CD14-positive monocyte (primary cell): Measurements from ENCODE around the gene PDE9A. TPM values are rescaled to one million over a fixed set of nuclear protein-coding genes. Genes with fewer than 3 reads are reported as not detected.

Source experiments
- DNase-seq, 3 donors: peaks; one replicate each; pipeline ENCODE4 v3.0.0-alpha.2; 2011 to 2022
- H2AFZ ChIP-seq: 2 replicates; pipeline ENCODE4 v1.6.0; 2012; ENCODE audit warnings: mild to moderate bottlenecking, low read depth, low read length, inconsistent platforms; ENCODE audit not compliant: insufficient read depth, poor library complexity, severe bottlenecking
- H3K27ac ChIP-seq, 2 donors: 1 replicate in 1 of 2; 2 replicates in 1 of 2; pipeline ENCODE4 v1.5.1; 2012 to 2013; ENCODE audit warnings: low read length in 2 of 2, control low read depth in 1 of 2, inconsistent platforms in 1 of 2, low read depth in 1 of 2, mild to moderate bottlenecking in 1 of 2
- H3K27me3 ChIP-seq, 2 donors: one replicate each; pipeline versions ENCODE4 v1.6.0 to v1.6.1; 2011 to 2013; ENCODE audit warnings: low read length in 2 of 2; ENCODE audit not compliant: control insufficient read depth in 2 of 2, insufficient read depth in 2 of 2
- H3K36me3 ChIP-seq, 2 donors: replicated peaks in 1 of 2; 1 replicate in 1 of 2; 2 replicates in 1 of 2; pipeline versions ENCODE4 v1.5.1 to v1.6.1; 2012 to 2013; ENCODE audit warnings: low read length in 2 of 2, control low read depth in 1 of 2, inconsistent platforms in 1 of 2, mild to moderate bottlenecking in 1 of 2; ENCODE audit not compliant: insufficient read depth in 2 of 2, control insufficient read depth in 1 of 2
- H3K4me1 ChIP-seq, 2 donors: 1 replicate in 1 of 2; 2 replicates in 1 of 2; pipeline versions ENCODE4 v1.5.1 to v1.6.1; 2012 to 2013; ENCODE audit warnings: low read length in 2 of 2, control low read depth in 1 of 2, inconsistent platforms in 1 of 2, mild to moderate bottlenecking in 1 of 2, moderate library complexity in 1 of 2; ENCODE audit not compliant: insufficient read depth in 2 of 2, control insufficient read depth in 1 of 2
- H3K4me2 ChIP-seq: replicated peaks from 2 replicates; pipeline ENCODE3; 2012; ENCODE audit warnings: low read length, moderate library complexity, mild to moderate bottlenecking; ENCODE audit not compliant: poor library complexity, severe bottlenecking; ENCODE audit errors: extremely low read depth
- H3K4me3 ChIP-seq, 3 experiments: fragments of 200-600 bp in 1 of 3; sonication (generic) in 1 of 3; replicated peaks in 1 of 3; 1 replicate in 2 of 3; 2 replicates in 1 of 3; pipeline ENCODE4 v1.5.1; 2011 to 2013; ENCODE audit warnings: low read length in 3 of 3, mild to moderate bottlenecking in 3 of 3, control low read depth in 2 of 3, low read depth in 2 of 3, inconsistent platforms in 1 of 3, moderate library complexity in 1 of 3
- H3K79me2 ChIP-seq: 2 replicates; pipeline ENCODE4 v1.6.0; 2012; ENCODE audit warnings: mild to moderate bottlenecking, control low read depth, inconsistent platforms, low read length, moderate library complexity; ENCODE audit not compliant: insufficient read depth
- H3K9ac ChIP-seq: 2 replicates; pipeline ENCODE4 v1.6.0; 2017; ENCODE audit warnings: low read length, mild to moderate bottlenecking; ENCODE audit not compliant: insufficient read depth, poor library complexity, severe bottlenecking
- H3K9me3 ChIP-seq, 2 donors: replicated peaks in 1 of 2; 1 replicate in 1 of 2; 2 replicates in 1 of 2; pipeline versions ENCODE4 v1.5.1 to v1.6.1; 2012 to 2013; ENCODE audit warnings: low read length in 2 of 2, control low read depth in 1 of 2; ENCODE audit not compliant: control insufficient read depth in 1 of 2, insufficient read depth in 1 of 2
- H4K20me1 ChIP-seq: 2 replicates; pipeline ENCODE4 v1.6.0; 2012; ENCODE audit warnings: mild to moderate bottlenecking, low read length, control low read depth, moderate library complexity; ENCODE audit not compliant: insufficient read depth
- H3K27ac Mint-ChIP-seq, 7 donors: one replicate each; pipeline ENCODE4 v1.8.0; 2020; ENCODE audit warnings: mild to moderate bottlenecking in 7 of 7, mixed read lengths in 7 of 7, moderate library complexity in 6 of 7, inconsistent platforms in 2 of 7
- H3K27me3 Mint-ChIP-seq, 3 donors: one replicate each; pipeline ENCODE4 v1.8.0; 2021 to 2022; ENCODE audit warnings: low read depth in 3 of 3, mild to moderate bottlenecking in 3 of 3, mixed read lengths in 3 of 3, moderate library complexity in 3 of 3, inconsistent platforms in 1 of 3
- H3K36me3 Mint-ChIP-seq, 2 donors: one replicate each; pipeline ENCODE4 v1.8.0; 2020; ENCODE audit warnings: mixed read lengths in 2 of 2, inconsistent platforms in 1 of 2, mild to moderate bottlenecking in 1 of 2
- H3K4me1 Mint-ChIP-seq: one replicate; pipeline ENCODE4 v1.8.0; 2020; ENCODE audit warnings: mild to moderate bottlenecking, mixed read lengths
- H3K4me3 Mint-ChIP-seq, 2 donors: one replicate each; pipeline ENCODE4 v1.8.0; 2020; ENCODE audit warnings: mild to moderate bottlenecking in 2 of 2, mixed read lengths in 2 of 2, moderate library complexity in 1 of 2
- H3K9me3 Mint-ChIP-seq, 7 donors: one replicate each; pipeline ENCODE4 v1.8.0; 2020 to 2022; ENCODE audit warnings: mixed read lengths in 7 of 7, mild to moderate bottlenecking in 6 of 7, moderate library complexity in 6 of 7, inconsistent platforms in 2 of 7
- WGBS: methylation state at CpG from one replicate; pipeline ENCODE4 v1.1.5; 2013; ENCODE audit warnings: missing lambda C conversion rate; ENCODE audit not compliant: insufficient coverage; 5-methylcytosine and 5-hydroxymethylcytosine counted together
- intact Hi-C, 2 donors: fragments of 100-400 bp; cut with micrococcal nuclease; formaldehyde crosslinking; loops; one replicate each; pipeline versions ENCODE4 v1.15.0 to v1.15.1; 2023
- polyA plus RNA-seq, 3 donors: library from polyadenylated mRNA; depleted of rRNA in 1 of 3; unstranded in 2 of 3; stranded (reverse) in 1 of 3; fragments of 300-500 nt in 2 of 3; fragments of >200 nt in 1 of 3; fragmentation: Illumina TruSeq in 2 of 3; gene quantifications; 1 replicate in 2 of 3; 2 replicates in 1 of 3; pipeline ENCODE4 v1.2.3, GENCODE V29; 2012 to 2021
- TF ChIP-seq, protein P1 (sequence below): fragments of 200-600 bp; IDR thresholded peaks from one replicate; pipeline ENCODE4 v1.8.0; 2022; ENCODE audit warnings: antibody characterized with exemption, mild to moderate bottlenecking

The PDE9A gene
- polyA plus RNA-seq, 3 donors: 0.05 to 0.52 TPM; not detected in 1

DNA sequence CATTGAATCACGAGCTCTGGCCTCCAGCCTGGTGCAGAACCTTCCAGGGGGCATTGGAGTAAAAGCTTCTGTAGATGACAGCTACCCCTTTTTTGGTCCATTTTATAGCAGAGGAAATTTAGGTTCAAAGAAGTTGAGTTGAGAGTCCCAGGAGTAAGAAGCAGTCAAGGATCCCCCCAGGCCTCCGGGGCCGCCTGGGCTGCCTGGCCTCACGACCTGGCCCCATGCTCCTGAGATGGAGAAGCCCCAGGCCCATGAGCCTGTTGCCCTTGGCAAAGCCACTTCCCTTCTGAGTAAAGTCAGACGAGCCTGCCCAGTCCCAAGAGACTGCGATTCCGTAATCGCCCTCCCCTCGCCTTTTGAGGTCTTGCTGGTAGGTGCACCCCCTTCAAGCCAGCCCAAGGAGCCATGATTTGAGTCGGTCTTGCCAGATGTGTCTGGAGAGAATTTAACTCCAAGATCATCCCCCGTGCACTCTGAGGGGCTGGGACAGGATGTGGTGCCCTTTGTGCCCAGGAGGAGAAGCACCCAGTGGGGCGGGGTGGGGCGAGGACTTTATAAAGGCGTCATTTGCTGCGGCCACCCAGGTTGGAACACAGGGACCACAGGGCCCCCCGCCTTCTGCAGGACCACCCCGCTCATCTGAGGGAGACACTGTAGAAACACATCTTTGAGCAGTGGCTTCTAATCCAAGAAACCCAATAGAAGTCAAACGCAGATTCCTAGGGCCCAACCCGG is 30.1 kb downstream of the PDE9A start:
- Histone ChIP-seq H3K9me3 (no peaks in the 10 kb centered on the region), H3K9ac (peak overlapping the region; percentile 15), H3K36me3 (no peaks in the 10 kb centered on the region), H4K20me1 (no peaks in the 10 kb centered on the region), H3K27ac (no peak overlapping the region), H3K4me2 (no peak overlapping the region), H3K79me2 (no peaks in the 10 kb centered on the region), H2AFZ (peak overlapping the region; percentile 41), H3K4me3 (no peak overlapping the region), H3K27me3 (peaks cover 0 to 6% of the 10 kb centered on the region in 2 donors), H3K4me1 (peaks cover 6 to 10% of the 10 kb centered on the region in 2 donors)
- H3K36me3 Mint-ChIP-seq: no peaks in the 10 kb centered on the region
- H3K9me3 Mint-ChIP-seq: peaks cover 0 to 2% (median 0%) of the 10 kb centered on the region in 7 donors
- 68% methylated on average over 18 of the region's 19 CpGs for WGBS
- H3K4me1 Mint-ChIP-seq: peaks cover 15% of the 10 kb centered on the region
- TF ChIP-seq, protein P1, sequence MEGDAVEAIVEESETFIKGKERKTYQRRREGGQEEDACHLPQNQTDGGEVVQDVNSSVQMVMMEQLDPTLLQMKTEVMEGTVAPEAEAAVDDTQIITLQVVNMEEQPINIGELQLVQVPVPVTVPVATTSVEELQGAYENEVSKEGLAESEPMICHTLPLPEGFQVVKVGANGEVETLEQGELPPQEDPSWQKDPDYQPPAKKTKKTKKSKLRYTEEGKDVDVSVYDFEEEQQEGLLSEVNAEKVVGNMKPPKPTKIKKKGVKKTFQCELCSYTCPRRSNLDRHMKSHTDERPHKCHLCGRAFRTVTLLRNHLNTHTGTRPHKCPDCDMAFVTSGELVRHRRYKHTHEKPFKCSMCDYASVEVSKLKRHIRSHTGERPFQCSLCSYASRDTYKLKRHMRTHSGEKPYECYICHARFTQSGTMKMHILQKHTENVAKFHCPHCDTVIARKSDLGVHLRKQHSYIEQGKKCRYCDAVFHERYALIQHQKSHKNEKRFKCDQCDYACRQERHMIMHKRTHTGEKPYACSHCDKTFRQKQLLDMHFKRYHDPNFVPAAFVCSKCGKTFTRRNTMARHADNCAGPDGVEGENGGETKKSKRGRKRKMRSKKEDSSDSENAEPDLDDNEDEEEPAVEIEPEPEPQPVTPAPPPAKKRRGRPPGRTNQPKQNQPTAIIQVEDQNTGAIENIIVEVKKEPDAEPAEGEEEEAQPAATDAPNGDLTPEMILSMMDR: no peak
- H3K4me3 Mint-ChIP-seq: peak overlapping the region in 1 of 2 donors; percentile 51
- DNase-seq: no peak
- H3K27me3 Mint-ChIP-seq: peaks cover 28 to 32% (median 29%) of the 10 kb centered on the region in 3 donors
- H3K27ac Mint-ChIP-seq: peak overlapping the region in 1 of 7 donors; percentile 45
- intact Hi-C loops: no loop called here

DNA sequence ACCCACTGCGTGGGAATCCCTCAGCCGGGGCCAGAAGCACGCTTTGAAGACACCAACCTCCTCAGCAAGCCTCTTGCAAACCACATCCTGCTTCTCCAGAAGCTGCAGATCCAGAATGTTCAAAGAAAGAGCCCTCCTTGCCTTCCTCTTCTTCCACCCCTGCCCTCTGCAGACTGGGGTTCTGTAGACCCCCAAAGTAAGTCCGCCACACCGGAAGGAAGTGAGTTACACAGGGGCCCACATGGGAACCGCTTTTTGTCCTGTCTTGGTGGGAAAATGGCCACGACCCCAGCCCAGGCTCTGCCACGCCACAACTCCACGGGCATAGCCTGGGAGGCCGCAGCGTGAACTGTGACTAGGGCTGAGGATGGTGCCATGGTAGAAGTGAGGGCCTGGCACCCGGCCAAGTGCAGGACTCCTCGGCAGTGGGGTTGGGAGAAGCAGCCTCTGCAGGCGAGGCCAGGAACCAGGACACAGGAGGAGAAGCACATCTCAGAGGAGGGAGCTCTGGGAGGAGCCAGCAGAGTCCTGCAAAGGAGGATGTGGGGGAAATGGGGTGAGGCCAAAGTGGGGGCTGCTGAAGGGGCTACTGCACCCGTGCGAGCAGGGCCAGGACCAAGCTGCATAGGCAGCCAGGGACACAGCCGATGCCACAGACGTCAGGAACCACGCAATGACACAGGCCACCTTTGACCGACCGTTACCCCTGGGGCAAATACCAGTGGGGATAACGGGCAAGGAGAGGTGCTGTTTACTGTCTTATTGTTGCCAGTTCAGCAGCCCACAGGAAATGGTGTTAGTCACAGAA is 30.9 kb downstream of the PDE9A start:
- no peaks in the 10 kb centered on the region for H3K79me2 ChIP-seq
- no peak for DNase-seq
- no peaks in the 10 kb centered on the region for H3K9me3 ChIP-seq
- no peaks in the 10 kb centered on the region for H3K36me3 Mint-ChIP-seq
- intact Hi-C loops: no loop called here
- peak overlapping the region; percentile 41 for H2AFZ ChIP-seq
- H3K4me1 Mint-ChIP-seq: peaks cover 15% of the 10 kb centered on the region
- peak overlapping the region; percentile 15 for H3K9ac ChIP-seq
- peaks cover 0 to 4% of the 10 kb centered on the region in 2 donors for H3K27me3 ChIP-seq
- no peak overlapping the region for H3K4me3 ChIP-seq
- peaks cover 0 to 2% (median 0%) of the 10 kb centered on the region in 7 donors for H3K9me3 Mint-ChIP-seq
- peak overlapping the region; percentile 19 for H3K4me2 ChIP-seq
- H3K4me3 Mint-ChIP-seq: peak overlapping the region; percentile 24 to 51
- WGBS: 2% methylated on average over 18 of the region's 22 CpGs
- no peaks in the 10 kb centered on the region for H4K20me1 ChIP-seq
- TF ChIP-seq, protein P1: no peak
- no peaks in the 10 kb centered on the region for H3K36me3 ChIP-seq
- H3K4me1 ChIP-seq: peaks cover 6 to 10% of the 10 kb centered on the region in 2 donors
- H3K27me3 Mint-ChIP-seq: peaks cover 26 to 28% (median 26%) of the 10 kb centered on the region in 3 donors
- no peak overlapping the region for H3K27ac ChIP-seq
- peak overlapping the region in 2 of 7 donors; percentile 10 to 64 for H3K27ac Mint-ChIP-seq
